A673 (cell line): Measurements from ENCODE around the gene ENTPD2.

Experiments used
- CTCF ChIP-seq: fragments of 300-800, 200-600 bp; sonication (generic); conservative IDR thresholded peaks from 2 replicates; pipeline ENCODE4 v1.5.1; 2017; ENCODE audit warnings: low read depth, mild to moderate bottlenecking, antibody characterized with exemption, low read length, moderate library complexity, mixed read lengths
- EZH2 ChIP-seq: fragments of 200-600 bp; sonication (generic); IDR thresholded peaks from 2 replicates; pipeline ENCODE4 v1.6.1; 2017; ENCODE audit warnings: borderline replicate concordance, low read depth, mild to moderate bottlenecking, mixed read lengths, antibody characterized with exemption, low read length; ENCODE audit not compliant: poor library complexity, severe bottlenecking

GRCh38 chr9:137053944-137054931 is at the start of gene ENTPD2:
- no peak for TF ChIP-seq CTCF
- TF ChIP-seq EZH2 = no peak
